ENCODE measurements around the gene WDR47. TPM values are rescaled to one million over a fixed set of nuclear protein-coding genes. Genes with fewer than 3 reads are reported as not detected.

WDR47 gene
- 10 to 100 TPM in 1 of 2 donors, 1 to 10 TPM in 1; 7.9 to 11.1 TPM for total RNA-seq

DNA sequence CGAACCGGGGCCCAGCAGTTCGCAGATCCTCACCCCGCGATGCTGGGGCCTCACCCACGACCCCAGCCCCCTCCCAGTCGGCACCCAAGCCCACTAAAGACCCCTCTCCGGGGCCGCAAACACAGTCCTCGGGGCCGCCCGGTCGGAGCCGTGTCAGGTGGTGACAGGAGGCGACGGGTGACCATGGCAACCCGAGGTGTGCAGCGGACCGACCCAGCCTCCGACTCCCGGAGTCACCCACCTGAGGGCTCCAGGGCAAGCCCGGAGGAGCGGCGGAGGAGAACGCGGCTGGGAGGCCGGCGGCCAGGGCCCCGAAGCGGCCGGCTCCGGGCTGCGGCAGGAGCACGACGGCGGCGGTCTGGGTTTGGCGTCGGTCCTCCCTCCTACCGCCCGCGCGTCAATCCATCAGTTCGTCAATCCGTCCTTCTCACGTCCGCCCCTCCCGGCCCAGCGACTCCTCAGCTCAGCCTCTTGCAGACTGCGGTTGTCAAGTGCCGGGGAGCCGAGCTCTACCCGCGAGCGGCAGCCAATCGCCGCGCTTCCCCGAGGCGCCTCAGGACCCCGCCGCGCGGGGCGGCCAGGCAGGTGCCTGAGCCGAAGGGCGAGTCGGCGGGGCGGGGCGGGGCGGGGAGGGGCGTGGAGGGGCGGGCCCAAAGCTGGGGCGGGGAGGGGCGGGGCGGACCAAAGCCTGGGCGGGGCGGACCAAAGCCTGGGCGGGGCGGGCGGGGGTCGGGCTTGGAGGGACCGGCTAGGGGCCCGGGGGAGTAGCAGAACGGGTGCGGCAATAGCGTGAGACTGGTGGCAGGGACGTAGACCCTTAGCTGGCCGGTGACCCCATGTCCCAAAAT, at the start of gene WDR47:
Gene WDR47 (minus strand): TSS at position 482 of the 848 bp plus-strand sequence. CDS start 18,590 bp downstream, outside the sequence.
- no peaks in the 10 kb centered on the region for H3K27me3 Mint-ChIP-seq
- peak within 1 kb of the TSS; percentile 78 for H3K27ac Mint-ChIP-seq
- peak within 1 kb of the TSS; percentile 81 for H3K4me3 Mint-ChIP-seq
- no peaks in the 10 kb centered on the region for H3K9me3 Mint-ChIP-seq
- no peaks in the 10 kb centered on the region for H3K36me3 Mint-ChIP-seq (ENCODE audit: low read depth)
- ATAC-seq (replicated peaks) = peak; percentile 98
- no peaks in the 10 kb centered on the region for H3K4me1 Mint-ChIP-seq

DNA sequence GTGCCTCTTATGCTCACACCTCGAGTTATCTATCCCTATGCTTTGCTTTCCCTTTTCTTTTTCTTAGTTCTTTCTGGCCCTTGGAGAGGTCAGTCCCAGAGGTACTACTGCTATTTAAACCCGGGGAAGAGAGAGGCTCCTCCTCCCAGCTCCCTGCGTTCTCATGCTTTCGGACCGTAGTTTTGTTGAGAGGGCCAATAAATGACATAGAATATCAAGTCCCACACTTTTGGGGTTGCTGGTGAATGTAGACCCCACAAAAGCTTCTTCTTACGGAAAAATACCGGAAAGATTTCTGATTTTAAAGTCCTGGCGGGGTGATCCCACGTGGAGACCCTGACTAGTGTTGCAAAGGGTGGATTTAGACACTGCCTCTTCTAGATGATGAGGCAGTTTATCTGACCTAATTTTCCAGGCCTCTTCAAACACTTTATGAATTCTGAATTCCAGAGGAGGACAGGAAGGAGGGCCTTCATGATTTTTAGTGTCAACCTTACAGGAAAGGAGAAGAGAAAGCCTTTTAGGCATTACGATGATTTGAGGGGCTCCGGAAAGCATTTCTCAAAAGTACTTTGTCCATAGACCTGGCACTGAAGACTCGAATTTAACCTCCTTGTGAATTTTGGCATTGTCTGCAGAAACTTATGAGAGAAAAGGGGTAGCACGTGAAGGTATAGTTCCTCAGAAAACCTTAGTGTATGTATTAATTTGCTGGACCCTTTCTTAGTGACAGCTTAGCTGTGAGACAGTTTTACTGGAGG, 49.4 kb upstream of the WDR47 start:
- Mint-ChIP-seq H3K9me3 (no peaks in the 10 kb centered on the region), H3K36me3 (ENCODE audit: low read depth) (peaks cover 53% of the 10 kb centered on the region), H3K4me3 (peak overlapping the region; percentile 96), H3K4me1 (peaks cover 17% of the 10 kb centered on the region), H3K27ac (peak overlapping the region; percentile 98), H3K27me3 (no peaks in the 10 kb centered on the region)
- ATAC-seq (replicated peaks) = peak; percentile 61

DNA sequence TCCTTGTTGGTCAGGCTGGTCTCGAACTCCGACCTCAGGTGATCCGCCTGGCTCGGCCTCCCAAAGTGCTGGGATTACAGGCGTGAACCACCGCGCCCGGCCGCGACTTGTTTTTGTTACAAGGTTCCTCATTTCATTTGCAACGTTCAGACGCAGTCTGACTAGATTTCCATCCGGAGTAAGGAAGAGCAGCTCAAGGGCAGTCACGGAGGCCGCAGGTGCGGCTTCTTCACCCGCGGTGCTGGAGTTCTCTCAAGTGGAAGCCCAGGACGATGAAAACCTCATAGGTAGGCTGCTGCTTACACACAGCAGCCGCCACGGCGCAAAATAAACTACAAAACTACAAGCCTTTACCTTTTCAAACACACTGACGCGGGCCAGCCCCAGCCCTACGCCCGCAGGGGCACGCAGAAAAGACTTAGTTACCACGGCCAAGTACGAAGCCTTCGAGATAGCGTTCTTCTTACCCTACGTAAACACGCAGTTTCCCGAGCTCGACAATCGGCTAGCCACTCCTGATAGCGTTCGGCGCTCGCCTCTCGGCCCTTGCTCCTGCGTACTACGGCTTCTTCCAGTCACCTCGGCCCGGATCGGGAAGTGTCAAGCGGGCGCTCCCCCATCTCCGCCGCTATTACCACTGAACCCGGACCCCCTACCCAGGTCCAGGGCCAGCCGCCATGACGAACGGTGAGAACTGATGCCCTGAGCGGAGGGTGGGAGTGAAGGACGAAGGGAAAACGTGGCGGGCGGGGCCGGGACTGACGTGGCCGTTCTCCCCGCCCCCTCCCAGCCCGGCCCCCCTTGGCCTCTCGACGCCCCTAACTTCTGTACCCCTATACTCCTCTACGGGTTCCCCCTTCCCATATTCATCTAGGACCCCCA, 48.5 kb upstream of the WDR47 start, which contains the start of gene TMEM167B:
Gene TMEM167B (plus strand): TSS at position 569 of the 882 bp plus-strand sequence. CDS start 109 bp downstream, at position 678.
- H3K4me3 Mint-ChIP-seq = peak within 1 kb of the TSS; percentile 96
- no peaks in the 10 kb centered on the region for H3K27me3 Mint-ChIP-seq
- peaks cover 17% of the 10 kb centered on the region for H3K4me1 Mint-ChIP-seq
- peak within 1 kb of the TSS; percentile 98 for H3K27ac Mint-ChIP-seq
- H3K36me3 Mint-ChIP-seq (ENCODE audit: low read depth) = peaks cover 45% of the 10 kb centered on the region
- no peaks in the 10 kb centered on the region for H3K9me3 Mint-ChIP-seq
- ATAC-seq (replicated peaks) = peak; percentile 93

DNA sequence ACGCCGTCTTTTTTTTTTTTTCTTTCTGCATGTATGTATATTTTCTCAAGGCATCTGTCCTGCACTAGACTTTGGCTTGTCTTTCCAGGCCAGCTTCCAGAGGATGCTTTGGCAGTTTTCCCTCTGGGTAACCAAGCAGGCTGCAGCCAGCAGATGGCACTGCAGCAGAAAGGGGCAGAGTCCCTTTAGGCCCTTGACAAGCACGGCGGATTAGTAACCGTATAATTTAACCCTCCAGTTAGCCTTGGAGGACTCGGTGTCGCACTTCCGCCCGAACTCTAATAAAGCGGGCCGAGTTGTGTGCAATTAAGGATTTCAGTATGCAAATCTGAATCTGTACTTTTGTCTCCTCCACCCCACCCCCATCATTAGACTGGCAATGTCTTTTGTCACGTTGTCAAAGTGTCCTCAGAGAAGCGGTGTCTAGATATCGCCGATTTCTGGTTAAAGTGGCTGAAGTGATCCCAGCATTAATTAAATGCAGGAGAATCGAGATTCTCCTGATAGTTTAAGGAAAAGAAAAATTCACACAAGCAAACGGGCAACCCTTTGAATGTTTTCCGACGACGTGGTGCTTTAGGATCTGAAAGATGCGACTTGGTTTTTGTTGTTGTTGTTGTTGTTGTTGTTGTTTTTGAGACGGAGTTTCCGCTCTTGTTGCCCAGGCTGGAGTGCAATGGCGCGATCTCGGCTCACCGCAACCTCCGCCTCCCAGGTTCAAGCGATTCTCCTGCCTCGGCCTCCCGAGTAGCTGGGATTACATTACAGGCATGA, 47.5 kb upstream of the WDR47 start:
- H3K9me3 Mint-ChIP-seq = no peaks in the 10 kb centered on the region

DNA sequence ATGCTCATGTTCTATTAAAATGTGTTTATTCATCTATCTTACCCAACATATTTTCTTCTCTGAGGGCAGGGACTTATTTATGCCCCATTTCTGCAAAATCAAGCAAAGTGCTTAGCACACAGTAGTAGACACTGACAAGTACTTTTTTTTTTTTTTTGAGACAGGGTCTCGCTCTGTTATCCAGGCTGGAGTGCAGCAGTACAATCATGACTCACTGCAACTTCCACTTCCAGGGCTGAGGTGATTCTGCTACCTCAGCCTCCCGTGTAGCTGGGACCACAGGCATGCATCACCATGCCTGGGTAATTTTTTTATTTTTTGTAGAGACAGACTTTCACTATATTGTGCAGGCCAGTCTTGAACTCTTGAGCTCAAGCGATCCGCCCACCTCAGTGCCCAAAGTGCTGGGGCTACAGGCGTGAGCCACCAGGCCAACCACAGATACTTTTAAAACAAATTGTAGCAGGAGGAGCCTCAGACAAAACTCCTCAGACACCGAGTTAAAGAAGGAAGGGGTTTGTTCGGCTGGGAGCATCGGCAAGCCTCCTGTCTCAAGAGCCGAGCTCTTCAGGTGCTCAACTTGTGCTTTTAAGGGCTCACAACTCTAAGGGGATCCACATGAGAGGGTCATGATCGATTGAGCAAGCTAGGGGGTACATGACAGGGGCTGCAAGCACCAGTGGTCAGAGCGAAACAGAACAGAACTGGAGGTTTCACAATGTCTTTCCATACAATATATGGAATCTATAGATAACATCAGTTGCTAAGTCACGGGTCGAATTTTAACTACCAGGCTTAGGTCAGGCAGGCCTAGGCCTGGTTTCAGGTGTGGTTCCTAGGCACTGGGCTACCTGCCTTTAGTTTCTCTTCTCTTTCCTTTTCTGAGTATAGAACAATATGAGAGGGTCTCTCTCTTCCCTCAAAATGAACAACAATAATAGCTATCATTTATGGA, 42.9 kb upstream of the WDR47 start:
- Mint-ChIP-seq H3K27me3 (no peaks in the 10 kb centered on the region), H3K4me1 (peaks cover 4% of the 10 kb centered on the region)

More for the DNA sequence above, 47.5 kb upstream of the WDR47 start:
- ATAC-seq (replicated peaks) = no peak
- Mint-ChIP-seq H3K36me3 (ENCODE audit: low read depth) (peaks cover 34% of the 10 kb centered on the region), H3K27me3 (no peaks in the 10 kb centered on the region), H3K27ac (peak overlapping the region; percentile 98), H3K4me1 (peaks cover 17% of the 10 kb centered on the region), H3K4me3 (peak overlapping the region; percentile 96)

DNA sequence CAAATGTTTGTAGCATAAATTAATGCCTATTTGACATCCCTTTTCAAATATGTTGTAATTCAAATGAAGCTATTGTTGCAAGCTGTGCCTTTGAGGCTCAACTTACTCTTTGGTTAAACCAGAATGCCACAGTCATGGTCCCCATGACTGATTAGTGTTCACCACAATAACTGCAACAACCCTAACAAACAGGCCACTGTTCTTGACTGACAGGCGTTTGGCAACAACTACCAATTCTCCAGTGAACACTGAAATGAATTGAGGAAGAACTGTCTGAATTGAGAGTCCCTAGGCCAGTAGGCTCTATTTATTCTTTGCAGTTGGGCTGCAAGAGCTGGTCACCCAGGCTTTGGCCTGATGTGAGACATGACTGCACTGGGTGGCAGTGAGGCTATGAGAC, 42.0 kb upstream of the WDR47 start:
- no peaks in the 10 kb centered on the region for H3K9me3 Mint-ChIP-seq
- ATAC-seq (replicated peaks) = no peak
- no peak overlapping the region for H3K27ac Mint-ChIP-seq
- H3K36me3 Mint-ChIP-seq (ENCODE audit: low read depth) = no peaks in the 10 kb centered on the region
- H3K4me1 Mint-ChIP-seq = peaks cover 4% of the 10 kb centered on the region
- no peak overlapping the region for H3K4me3 Mint-ChIP-seq
- H3K27me3 Mint-ChIP-seq = no peaks in the 10 kb centered on the region

More for the DNA sequence above, 42.9 kb upstream of the WDR47 start:
- H3K9me3 Mint-ChIP-seq = no peaks in the 10 kb centered on the region
- no peak overlapping the region for H3K27ac Mint-ChIP-seq
- H3K36me3 Mint-ChIP-seq (ENCODE audit: low read depth) = no peaks in the 10 kb centered on the region
- no peak overlapping the region for H3K4me3 Mint-ChIP-seq
- ATAC-seq (replicated peaks) = peak; percentile 63

DNA sequence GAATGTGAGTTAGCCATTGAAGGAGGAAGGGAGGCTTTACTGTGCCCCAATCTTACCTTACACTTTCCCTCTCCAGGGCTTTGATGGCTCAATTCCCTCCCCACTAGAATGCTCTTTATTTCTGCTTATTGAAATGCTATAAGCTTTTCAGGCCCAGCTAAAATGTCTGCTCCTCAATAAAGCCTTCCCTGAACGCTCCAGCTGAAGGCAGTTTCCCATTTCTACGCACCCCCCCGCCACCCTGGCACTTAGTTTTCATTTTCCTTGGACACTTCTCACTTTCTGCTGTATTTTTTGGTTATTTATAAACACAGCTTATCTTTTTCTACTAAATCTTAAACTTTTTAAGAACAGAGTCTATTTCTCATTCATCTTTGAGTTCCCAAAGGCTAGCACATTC, 41.6 kb upstream of the WDR47 start:
- Mint-ChIP-seq H3K27me3 (no peaks in the 10 kb centered on the region), H3K4me3 (no peak overlapping the region), H3K36me3 (ENCODE audit: low read depth) (no peaks in the 10 kb centered on the region), H3K9me3 (no peaks in the 10 kb centered on the region), H3K4me1 (peaks cover 4% of the 10 kb centered on the region), H3K27ac (no peak overlapping the region)
- no peak for ATAC-seq (replicated peaks)

DNA sequence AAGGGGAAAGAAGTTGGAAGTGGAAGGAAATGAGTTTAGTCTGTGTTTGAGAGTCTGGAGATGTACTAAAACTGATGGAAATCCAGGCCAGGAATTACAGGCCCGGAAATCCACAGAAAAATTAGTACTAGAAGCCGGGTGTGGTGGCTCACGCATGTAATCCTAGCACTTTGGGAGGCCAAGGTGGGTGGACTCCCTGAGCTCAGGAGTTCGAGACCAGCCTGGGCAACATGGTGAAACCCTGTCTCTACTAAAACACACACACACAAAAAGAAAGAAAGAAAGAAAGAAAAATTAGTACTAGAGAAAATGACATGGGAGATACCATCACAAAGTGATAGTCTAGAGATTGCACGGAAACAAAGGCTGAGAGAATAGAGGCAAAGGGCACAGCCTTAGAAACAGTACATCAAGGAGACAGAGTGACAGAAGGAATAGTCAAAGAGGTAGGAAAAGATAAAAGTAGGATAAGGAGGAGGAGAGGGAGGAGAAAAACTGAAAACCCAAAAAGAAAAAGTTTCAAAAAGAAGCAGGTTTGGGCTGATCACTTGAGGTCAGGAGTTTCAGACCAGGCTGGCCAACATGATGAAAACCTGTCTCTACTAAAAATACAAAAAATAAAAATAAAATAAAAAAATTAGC, 38.7 kb upstream of the WDR47 start:
- no peaks in the 10 kb centered on the region for H3K9me3 Mint-ChIP-seq
- H3K27ac Mint-ChIP-seq = peak overlapping the region; percentile 28
- no peaks in the 10 kb centered on the region for H3K27me3 Mint-ChIP-seq
- peaks cover 6% of the 10 kb centered on the region for H3K36me3 Mint-ChIP-seq (ENCODE audit: low read depth)
- no peak for ATAC-seq (replicated peaks)
- H3K4me1 Mint-ChIP-seq = peaks cover 4% of the 10 kb centered on the region
- no peak overlapping the region for H3K4me3 Mint-ChIP-seq

DNA sequence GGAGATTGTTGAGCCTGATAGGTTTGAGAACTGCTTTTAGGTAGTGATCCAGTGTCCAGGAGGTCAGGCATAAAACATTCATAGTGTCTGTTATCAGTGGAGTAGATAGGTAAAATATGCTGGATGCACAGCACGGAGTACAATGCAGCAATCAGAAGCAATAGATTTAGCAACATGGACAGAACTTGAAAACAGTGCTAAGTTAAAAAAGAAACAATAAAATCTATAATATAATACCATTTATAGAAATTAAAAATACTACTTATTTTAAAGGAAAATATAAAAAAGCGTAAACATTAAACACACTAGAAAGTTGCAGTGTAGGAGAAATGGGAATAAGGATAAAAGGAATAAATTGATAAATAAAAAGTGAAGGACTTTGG, 37.3 kb upstream of the WDR47 start:
- ATAC-seq (replicated peaks) = no peak
- Mint-ChIP-seq H3K9me3 (no peaks in the 10 kb centered on the region), H3K4me1 (peaks cover 4% of the 10 kb centered on the region), H3K27ac (no peak overlapping the region), H3K36me3 (ENCODE audit: low read depth) (peaks cover 8% of the 10 kb centered on the region), H3K27me3 (no peaks in the 10 kb centered on the region), H3K4me3 (no peak overlapping the region)

DNA sequence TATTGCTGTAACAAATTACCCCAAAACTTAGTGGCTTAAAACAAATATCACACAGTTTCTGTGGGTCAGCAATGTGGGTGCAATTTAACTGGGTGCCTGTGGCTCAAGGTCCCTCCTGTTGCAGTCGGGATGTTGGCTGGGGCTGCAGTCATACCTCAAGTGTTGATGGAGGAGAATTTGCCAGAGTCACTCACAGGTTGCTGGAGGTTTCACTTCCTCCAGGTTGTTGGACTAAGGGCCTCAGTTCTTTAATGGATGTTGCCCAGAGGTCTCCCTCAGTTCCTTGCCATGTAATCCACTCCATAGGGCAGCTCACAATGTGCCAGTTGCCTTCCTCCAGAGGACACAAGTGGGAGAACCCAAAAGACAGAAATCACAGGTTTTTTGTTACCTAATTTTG, 36.4 kb upstream of the WDR47 start:
- Mint-ChIP-seq H3K4me1 (peaks cover 4% of the 10 kb centered on the region), H3K4me3 (no peak overlapping the region), H3K36me3 (ENCODE audit: low read depth) (peaks cover 18% of the 10 kb centered on the region), H3K9me3 (no peaks in the 10 kb centered on the region), H3K27me3 (no peaks in the 10 kb centered on the region), H3K27ac (no peak overlapping the region)
- ATAC-seq (replicated peaks) = no peak

DNA sequence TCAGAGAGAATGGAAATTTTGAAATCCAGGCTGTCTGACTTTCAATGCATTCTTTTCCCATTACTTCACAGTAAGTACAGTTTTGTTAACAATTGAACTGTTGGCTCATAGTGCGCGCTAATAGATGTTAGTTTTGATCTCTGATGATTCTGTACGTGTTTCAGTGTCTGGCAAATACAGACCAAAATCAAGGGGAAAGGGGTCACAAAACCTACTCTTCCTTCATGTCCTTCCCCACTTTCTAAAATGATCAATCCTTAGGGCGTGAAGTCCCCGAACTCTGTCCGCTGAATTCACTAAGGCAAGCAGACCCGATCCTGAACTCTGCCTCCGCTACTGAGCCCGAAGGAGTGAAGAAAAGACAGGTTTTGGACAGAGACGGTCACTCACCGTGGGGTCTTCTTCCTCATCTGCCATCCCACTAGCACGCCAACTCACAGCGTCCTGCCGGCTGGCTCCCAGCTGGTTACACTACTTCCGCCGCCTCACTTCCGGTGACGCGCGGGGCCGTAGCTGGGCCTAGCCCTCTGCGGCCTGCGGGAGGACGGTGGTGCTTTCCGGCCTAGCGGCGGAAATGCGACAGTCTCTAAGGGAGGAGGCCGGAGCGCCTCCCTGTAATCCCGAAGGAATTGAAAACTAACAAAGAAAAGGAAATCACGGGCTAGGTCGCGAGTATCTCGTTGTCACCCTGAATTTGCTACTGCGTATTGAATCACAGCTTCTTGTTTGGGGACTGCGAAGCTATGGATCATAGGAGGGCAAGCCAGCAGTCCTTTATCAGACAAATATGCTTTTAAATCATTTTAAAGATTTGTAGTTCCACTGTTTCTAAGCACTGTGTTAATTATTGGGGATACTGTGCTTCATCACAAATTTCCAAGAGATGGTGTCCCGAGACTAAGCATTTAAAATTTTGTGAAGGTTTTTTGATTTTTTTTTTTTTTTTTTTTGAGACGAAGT, 33.9 kb upstream of the WDR47 start, which contains the start of gene TAF13:
Gene TAF13 (minus strand): TSS at position 473 of the 960 bp plus-strand sequence. CDS start 56 bp downstream, at position 417.
- ATAC-seq (replicated peaks) = peak; percentile 100
- peak within 1 kb of the TSS; percentile 94 for H3K4me3 Mint-ChIP-seq
- no peaks in the 10 kb centered on the region for H3K27me3 Mint-ChIP-seq
- H3K36me3 Mint-ChIP-seq (ENCODE audit: low read depth) = peaks cover 33% of the 10 kb centered on the region
- peak within 1 kb of the TSS; percentile 99 for H3K27ac Mint-ChIP-seq
- peaks cover 4% of the 10 kb centered on the region for H3K4me1 Mint-ChIP-seq
- H3K9me3 Mint-ChIP-seq = no peaks in the 10 kb centered on the region
